GM12801 (cell line): ENCODE results near the gene TNFRSF8.

ENCODE experiments used
- CTCF ChIP-seq: IDR thresholded peaks from one replicate; pipeline ENCODE4 v1.5.1; 2011; ENCODE audit warnings: control low read depth; ENCODE audit not compliant: insufficient read length; ENCODE audit errors: extremely low read depth

TNFRSF8 gene

GRCh38 chr1:12177999-12178441 lies 114.9 kb downstream of the TNFRSF8 start:
- no peak for TF ChIP-seq CTCF

- TF ChIP-seq CTCF, result no peak
These were observed 115.4 kb downstream of the TNFRSF8 start for GRCh38 chr1:12178511-12178910.

GRCh38 chr1:12179111-12179519 lies 116.0 kb downstream of the TNFRSF8 start:
- no peak for TF ChIP-seq CTCF

GRCh38 chr1:12179676-12180075 lies 116.6 kb downstream of the TNFRSF8 start:
- TF ChIP-seq CTCF, result no peak

GRCh38 chr1:12180315-12180714 lies 117.2 kb downstream of the TNFRSF8 start:
- TF ChIP-seq CTCF, result no peak

- no peak for TF ChIP-seq CTCF
These were observed 117.8 kb downstream of the TNFRSF8 start for GRCh38 chr1:12180903-12181302.

GRCh38 chr1:12181568-12181967 lies 118.5 kb downstream of the TNFRSF8 start:
- no peak for TF ChIP-seq CTCF
